ENCODE measurements around the gene DMRT3. TPM values are rescaled to one million over a fixed set of nuclear protein-coding genes. Genes with fewer than 3 reads are reported as not detected.

DMRT3 gene
- total RNA-seq: not detected
- long read RNA-seq: 0 reads

GRCh38 chr9:976258-976942 is at the start of gene DMRT3:
TSS of gene DMRT3 (plus strand) at chr9:976655. CDS start at chr9:977002, 347 bp downstream.
- peaks cover 8 to 52% of the 10 kb centered on the region in 2 donors for H3K27me3 ChIP-seq
- no peaks in the 10 kb centered on the region for H3K9me3 ChIP-seq
- DNase-seq (no peak), ATAC-seq (no peak)
- H3K27ac ChIP-seq: no peak within 1 kb of the TSS
- TF ChIP-seq POLR2A (IDR thresholded peaks at IDR 0.05) (no peak), CTCF (IDR thresholded peaks at IDR 0.05) (no peak)
- no peaks in the 10 kb centered on the region for H3K36me3 ChIP-seq
- H3K4me3 ChIP-seq: no peak within 1 kb of the TSS
- peaks cover 0 to 9% (median 0%) of the 10 kb centered on the region in 4 donors for H3K4me1 ChIP-seq
- 2% methylated on average over 23 of the region's 70 CpGs for WGBS (ENCODE audit: insufficient coverage, low coverage, low lambda C conversion rate, missing lambda C conversion rate)
- intact Hi-C loops (cut with DNase I): no loop called here

- WGBS (ENCODE audit: insufficient coverage, low coverage, low lambda C conversion rate, missing lambda C conversion rate): 62% methylated on average over 3 of the region's 8 CpGs
- ATAC-seq (no peak), DNase-seq (no peak)
- H3K4me1 ChIP-seq: no peaks in the 10 kb centered on the region
- intact Hi-C loops (cut with DNase I): no loop called here
- no peak overlapping the region for H3K4me3 ChIP-seq
- no peaks in the 10 kb centered on the region for H3K9me3 ChIP-seq
- TF ChIP-seq CTCF (IDR thresholded peaks at IDR 0.05) (no peak), POLR2A (IDR thresholded peaks at IDR 0.05) (no peak)
- no peak overlapping the region for H3K27ac ChIP-seq
- no peaks in the 10 kb centered on the region for H3K36me3 ChIP-seq
- no peaks in the 10 kb centered on the region for H3K27me3 ChIP-seq
Measured at GRCh38 chr9:926976-927375, 49.5 kb upstream of the DMRT3 start.

- Histone ChIP-seq H3K27ac (no peak overlapping the region), H3K36me3 (no peaks in the 10 kb centered on the region), H3K4me3 (no peak overlapping the region), H3K27me3 (no peaks in the 10 kb centered on the region), H3K4me1 (no peaks in the 10 kb centered on the region), H3K9me3 (no peaks in the 10 kb centered on the region)
- DNase-seq (no peak), ATAC-seq (peak in 3 of 4 donors; percentile 21 to 44 (median 30))
- intact Hi-C loops (cut with DNase I): no loop called here
- 55% methylated on average over 6 of the region's 6 CpGs for WGBS (ENCODE audit: insufficient coverage, low coverage, low lambda C conversion rate, missing lambda C conversion rate)
- peak in 3 of 4 donors; percentile 31 to 48 (median 37) for TF ChIP-seq CTCF (IDR thresholded peaks at IDR 0.05)
- no peak for TF ChIP-seq POLR2A (IDR thresholded peaks at IDR 0.05)
Measured at GRCh38 chr9:928363-929042, 48.0 kb upstream of the DMRT3 start.

- DNase-seq (no peak), ATAC-seq (no peak)
- WGBS (ENCODE audit: insufficient coverage, low coverage, low lambda C conversion rate, missing lambda C conversion rate): 63% methylated on average over 2 of the region's 4 CpGs
- Histone ChIP-seq H3K36me3 (no peaks in the 10 kb centered on the region), H3K27me3 (no peaks in the 10 kb centered on the region), H3K4me1 (no peaks in the 10 kb centered on the region), H3K9me3 (no peaks in the 10 kb centered on the region), H3K27ac (no peak overlapping the region), H3K4me3 (no peak overlapping the region)
- intact Hi-C loops (cut with DNase I): no loop called here
- TF ChIP-seq POLR2A (IDR thresholded peaks at IDR 0.05) (no peak), CTCF (IDR thresholded peaks at IDR 0.05) (no peak)
Measured at GRCh38 chr9:929719-930118, 46.7 kb upstream of the DMRT3 start.
